Peyer's patch (tissue), 4 donors: ENCODE measurements around the gene CASZ1.

Source experiments
- POLR2A ChIP-seq, 2 donors: fragments of 450-650 bp; IDR thresholded peaks; one replicate each; pipeline ENCODE4 v1.5.1; 2017; ENCODE audit warnings: antibody characterized with exemption in 2 of 2, mild to moderate bottlenecking in 2 of 2, moderate library complexity in 2 of 2
- TF ChIP-seq, protein P1 (sequence below), 6 experiments: fragments of 450-650 bp in 4 of 6; fragments of 200-600 bp in 2 of 6; sonication (generic) in 1 of 6; IDR thresholded peaks; one replicate each; pipeline ENCODE4 v1.5.1; 2017 to 2019; ENCODE audit warnings: antibody characterized with exemption in 6 of 6, mild to moderate bottlenecking in 3 of 6, moderate library complexity in 1 of 6

- TF ChIP-seq POLR2A (IDR thresholded peaks at IDR 0.05): no peak
- TF ChIP-seq, protein P1, sequence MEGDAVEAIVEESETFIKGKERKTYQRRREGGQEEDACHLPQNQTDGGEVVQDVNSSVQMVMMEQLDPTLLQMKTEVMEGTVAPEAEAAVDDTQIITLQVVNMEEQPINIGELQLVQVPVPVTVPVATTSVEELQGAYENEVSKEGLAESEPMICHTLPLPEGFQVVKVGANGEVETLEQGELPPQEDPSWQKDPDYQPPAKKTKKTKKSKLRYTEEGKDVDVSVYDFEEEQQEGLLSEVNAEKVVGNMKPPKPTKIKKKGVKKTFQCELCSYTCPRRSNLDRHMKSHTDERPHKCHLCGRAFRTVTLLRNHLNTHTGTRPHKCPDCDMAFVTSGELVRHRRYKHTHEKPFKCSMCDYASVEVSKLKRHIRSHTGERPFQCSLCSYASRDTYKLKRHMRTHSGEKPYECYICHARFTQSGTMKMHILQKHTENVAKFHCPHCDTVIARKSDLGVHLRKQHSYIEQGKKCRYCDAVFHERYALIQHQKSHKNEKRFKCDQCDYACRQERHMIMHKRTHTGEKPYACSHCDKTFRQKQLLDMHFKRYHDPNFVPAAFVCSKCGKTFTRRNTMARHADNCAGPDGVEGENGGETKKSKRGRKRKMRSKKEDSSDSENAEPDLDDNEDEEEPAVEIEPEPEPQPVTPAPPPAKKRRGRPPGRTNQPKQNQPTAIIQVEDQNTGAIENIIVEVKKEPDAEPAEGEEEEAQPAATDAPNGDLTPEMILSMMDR (IDR thresholded peaks at IDR 0.05): no peak
Observed at GRCh38 chr1:10730985-10731384, 65.5 kb downstream of the CASZ1 start.
